ENCODE data around the gene DEPDC1B. TPM values are rescaled to one million over a fixed set of nuclear protein-coding genes. Genes with fewer than 3 reads are reported as not detected.

The DEPDC1B gene
- total RNA-seq, 1 donor, result 8.6 TPM

GRCh38 chr5:60640901-60641300 lies 59.1 kb downstream of the DEPDC1B start:
- DNase-seq (ENCODE audit: low read depth), result no peak
- no peak for TF ChIP-seq CTCF (IDR thresholded peaks at IDR 0.05; ENCODE audit: insufficient read depth, low read depth, low read length)
- no peak overlapping the region for H3K4me3 ChIP-seq (ENCODE audit: low read depth, low read length)

- H3K4me3 ChIP-seq (ENCODE audit: low read depth, low read length), result no peak overlapping the region
- no peak for DNase-seq (ENCODE audit: low read depth)
- TF ChIP-seq CTCF (IDR thresholded peaks at IDR 0.05; ENCODE audit: insufficient read depth, low read depth, low read length), result no peak
Measured at GRCh38 chr5:60639544-60639943, 60.4 kb downstream of the DEPDC1B start.

- no peak for TF ChIP-seq CTCF (IDR thresholded peaks at IDR 0.05; ENCODE audit: insufficient read depth, low read depth, low read length)
- DNase-seq (ENCODE audit: low read depth), result no peak
- H3K4me3 ChIP-seq (ENCODE audit: low read depth, low read length), result no peak overlapping the region
Measured at GRCh38 chr5:60638300-60638699, 61.7 kb downstream of the DEPDC1B start.

GRCh38 chr5:60636644-60637043 lies 63.3 kb downstream of the DEPDC1B start:
- H3K4me3 ChIP-seq (ENCODE audit: low read depth, low read length), result no peak overlapping the region
- no peak for TF ChIP-seq CTCF (IDR thresholded peaks at IDR 0.05; ENCODE audit: insufficient read depth, low read depth, low read length)
- no peak for DNase-seq (ENCODE audit: low read depth)

GRCh38 chr5:60636001-60636400 lies 64.0 kb downstream of the DEPDC1B start:
- no peak for DNase-seq (ENCODE audit: low read depth)
- TF ChIP-seq CTCF (IDR thresholded peaks at IDR 0.05; ENCODE audit: insufficient read depth, low read depth, low read length), result no peak
- no peak overlapping the region for H3K4me3 ChIP-seq (ENCODE audit: low read depth, low read length)

GRCh38 chr5:60634051-60634450 lies 65.9 kb downstream of the DEPDC1B start:
- no peak for TF ChIP-seq CTCF (IDR thresholded peaks at IDR 0.05; ENCODE audit: insufficient read depth, low read depth, low read length)
- no peak overlapping the region for H3K4me3 ChIP-seq (ENCODE audit: low read depth, low read length)
- DNase-seq (ENCODE audit: low read depth), result peak; percentile 57

GRCh38 chr5:60633341-60633740 lies 66.6 kb downstream of the DEPDC1B start:
- TF ChIP-seq CTCF (IDR thresholded peaks at IDR 0.05; ENCODE audit: insufficient read depth, low read depth, low read length), result no peak
- H3K4me3 ChIP-seq (ENCODE audit: low read depth, low read length), result no peak overlapping the region
- DNase-seq (ENCODE audit: low read depth), result peak; percentile 73
